Midbrain (tissue), 1 donor: ENCODE results near the gene CCDC88C.

Source experiments
- DNase-seq: peaks from one replicate; lab custom pipeline; 2025; lab: John Stamatoyannopoulos, UW

Gene CCDC88C

DNA sequence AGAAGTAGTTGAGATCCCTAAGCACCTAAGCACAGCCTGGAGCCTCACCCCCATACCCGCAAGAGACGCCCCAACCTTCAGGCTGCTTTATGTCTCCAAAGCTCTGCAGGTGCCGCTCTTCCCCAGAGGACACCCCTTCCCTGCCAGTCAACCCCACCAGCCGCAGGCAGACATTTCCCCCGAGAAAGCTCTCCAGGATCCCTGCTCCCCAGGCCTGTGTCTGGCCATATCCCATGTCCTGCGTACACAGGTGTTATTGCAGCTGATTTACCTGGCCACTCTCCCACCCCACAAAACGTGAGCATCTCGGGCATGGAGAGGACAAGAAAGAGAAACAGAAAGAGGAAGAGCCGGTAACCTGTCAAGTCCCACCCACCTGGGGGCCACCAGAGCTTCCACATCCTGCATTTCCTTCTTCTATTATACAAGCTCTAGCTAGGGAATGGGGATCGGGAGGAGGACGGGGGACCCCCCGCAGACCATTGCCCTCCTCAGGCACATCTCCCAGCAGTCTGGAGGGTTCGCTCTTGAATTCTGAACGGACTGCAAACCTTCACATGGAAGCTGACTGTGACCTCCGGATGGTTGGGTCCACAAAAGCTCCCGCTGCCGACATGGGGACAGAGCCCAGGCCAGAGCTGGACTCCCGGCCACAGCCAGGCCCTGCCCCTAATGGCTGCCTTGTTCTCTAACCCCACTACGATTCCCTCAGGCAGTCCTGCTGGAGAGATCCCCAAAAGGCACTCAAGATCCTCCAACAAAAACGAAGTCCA is 17.6 kb downstream of the CCDC88C start:
- no peak for DNase-seq

DNA sequence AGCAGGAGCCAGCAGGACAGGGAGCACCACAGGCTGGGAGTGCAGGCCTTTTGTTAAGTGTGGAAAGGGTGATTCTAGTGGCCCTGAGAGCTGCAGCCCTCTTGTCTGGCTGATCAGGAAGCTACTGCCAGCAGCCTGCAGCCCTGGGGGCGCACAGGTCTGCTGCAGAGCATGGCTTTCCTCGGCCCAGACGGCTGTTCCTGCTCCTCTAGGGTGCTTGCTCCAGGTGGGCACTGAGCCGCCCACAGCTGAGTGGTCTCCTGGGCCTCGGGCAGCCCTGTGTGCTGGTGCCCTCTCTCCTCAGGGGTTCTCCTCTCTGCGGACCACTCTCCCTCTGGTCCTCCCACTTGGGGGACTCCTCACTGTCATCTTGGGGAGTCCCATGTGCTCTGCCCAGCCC is 18.9 kb downstream of the CCDC88C start:
- no peak for DNase-seq

DNA sequence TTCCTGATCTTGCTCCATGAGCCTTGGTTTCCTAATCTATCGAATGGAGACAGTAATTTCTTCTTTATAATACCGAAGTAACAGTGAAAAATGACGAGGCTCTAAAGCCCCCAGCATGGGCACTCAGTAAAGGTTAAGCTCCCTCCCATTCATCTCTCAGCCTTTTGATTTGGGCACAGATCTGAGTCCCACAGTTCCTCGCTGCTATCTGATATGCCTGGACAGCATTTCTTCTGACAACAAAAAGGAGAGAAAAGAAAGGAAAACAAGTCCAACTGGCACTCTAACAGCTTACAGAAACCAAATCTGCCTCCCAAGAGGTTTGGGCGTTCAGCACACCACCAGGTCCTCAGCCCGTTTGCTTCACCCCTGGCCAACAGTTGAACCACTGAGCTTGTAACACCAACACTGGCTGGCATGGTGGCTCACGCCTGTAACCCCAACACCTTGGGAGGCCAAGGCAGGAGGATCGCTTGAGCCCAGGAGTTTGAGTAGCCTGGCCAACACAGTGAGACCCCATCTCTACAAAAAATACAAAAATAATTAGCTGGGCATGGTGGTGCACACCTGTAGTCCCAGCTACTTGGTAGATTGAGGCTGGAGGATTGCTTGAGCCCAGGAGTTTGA is 19.5 kb downstream of the CCDC88C start:
- no peak for DNase-seq

DNA sequence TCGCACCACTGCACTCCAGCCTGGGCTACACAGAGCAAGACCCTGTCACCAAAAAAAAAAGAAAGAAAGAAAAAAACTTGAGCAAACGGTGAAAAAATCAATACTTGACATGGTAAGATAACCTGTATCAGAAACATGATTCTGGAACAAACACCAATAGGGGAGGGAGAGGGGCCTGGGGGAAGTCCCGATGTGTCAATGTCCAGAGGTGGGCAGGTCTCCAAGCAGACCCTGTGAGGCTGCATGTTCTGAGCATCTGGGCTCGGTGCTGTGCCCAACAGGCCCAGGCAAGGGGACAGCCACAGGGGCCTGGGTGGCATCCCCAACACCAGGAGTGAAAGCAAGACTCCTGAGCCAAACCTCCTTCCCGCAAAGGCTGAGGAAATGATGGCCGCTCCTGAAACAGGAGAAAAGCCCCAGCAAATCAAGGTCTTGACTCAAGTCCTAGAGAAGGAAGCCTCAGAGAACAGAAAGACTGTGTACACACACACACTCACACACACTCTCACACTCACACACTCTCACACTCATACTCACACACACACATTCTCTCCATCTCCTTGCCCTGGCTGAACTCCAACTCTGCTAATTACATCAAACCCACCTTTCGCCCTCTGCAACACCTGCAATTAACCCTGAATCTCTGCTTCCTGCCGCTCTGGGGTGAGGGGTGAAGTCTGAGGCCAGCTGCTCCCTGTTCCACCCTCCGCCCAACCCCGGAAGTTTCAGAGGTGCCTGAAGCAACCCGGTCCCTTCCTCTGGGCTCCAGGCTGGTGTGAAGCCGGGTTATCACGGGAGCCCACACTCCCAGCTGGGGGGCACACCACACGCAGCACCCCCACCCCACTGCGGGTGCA is 20.4 kb downstream of the CCDC88C start:
- no peak for DNase-seq

DNA sequence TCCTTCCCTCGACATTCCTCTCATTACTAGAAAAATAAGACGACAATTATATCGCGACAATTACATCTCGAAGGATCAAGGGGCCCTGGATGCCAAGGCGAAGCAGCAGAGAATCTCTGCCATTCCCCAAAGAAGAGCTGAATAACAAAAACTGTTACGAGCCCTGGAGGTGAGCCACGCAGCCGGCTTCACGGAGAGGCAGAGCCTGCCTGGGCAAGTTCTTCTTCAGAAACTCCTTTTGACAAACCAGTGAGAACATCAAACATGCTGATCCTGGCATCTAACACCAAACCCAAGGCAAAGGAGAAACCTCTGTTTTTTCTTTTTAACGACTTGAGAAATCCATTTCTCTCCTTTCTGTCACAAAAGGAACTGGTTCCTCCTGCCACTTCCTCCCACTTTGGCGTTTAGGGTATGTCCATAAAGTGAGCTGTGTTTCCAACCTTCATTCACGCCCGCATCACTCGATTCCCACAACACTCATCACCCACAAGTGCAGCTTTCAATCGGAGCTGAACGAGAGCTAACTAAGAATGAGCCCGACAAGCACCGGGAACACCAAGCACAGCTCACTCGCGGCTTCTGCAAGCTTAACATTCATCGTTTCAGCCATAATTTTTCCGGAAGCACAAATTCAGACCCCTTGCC is 21.5 kb downstream of the CCDC88C start:
- peak; percentile 29 for DNase-seq

DNA sequence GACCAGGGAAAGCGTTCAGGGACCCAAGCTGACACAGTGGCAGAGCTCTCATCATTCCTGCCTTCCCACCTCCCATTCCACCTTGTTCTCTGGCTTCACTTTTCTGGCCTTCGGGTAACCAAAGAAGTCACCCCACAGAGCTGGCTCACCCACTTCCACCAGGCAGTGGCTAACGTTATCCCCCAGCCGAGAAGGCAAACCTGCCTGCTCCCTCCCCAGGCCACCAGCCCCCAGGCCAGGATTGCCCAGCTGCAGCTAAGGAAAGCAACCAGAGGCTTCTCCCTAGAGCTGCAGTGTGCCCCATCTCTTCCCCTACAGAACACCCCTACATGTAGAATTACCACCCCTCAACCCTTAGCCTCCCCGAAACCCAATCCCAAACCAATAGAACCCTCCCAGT is 22.2 kb downstream of the CCDC88C start:
- DNase-seq: no peak

DNA sequence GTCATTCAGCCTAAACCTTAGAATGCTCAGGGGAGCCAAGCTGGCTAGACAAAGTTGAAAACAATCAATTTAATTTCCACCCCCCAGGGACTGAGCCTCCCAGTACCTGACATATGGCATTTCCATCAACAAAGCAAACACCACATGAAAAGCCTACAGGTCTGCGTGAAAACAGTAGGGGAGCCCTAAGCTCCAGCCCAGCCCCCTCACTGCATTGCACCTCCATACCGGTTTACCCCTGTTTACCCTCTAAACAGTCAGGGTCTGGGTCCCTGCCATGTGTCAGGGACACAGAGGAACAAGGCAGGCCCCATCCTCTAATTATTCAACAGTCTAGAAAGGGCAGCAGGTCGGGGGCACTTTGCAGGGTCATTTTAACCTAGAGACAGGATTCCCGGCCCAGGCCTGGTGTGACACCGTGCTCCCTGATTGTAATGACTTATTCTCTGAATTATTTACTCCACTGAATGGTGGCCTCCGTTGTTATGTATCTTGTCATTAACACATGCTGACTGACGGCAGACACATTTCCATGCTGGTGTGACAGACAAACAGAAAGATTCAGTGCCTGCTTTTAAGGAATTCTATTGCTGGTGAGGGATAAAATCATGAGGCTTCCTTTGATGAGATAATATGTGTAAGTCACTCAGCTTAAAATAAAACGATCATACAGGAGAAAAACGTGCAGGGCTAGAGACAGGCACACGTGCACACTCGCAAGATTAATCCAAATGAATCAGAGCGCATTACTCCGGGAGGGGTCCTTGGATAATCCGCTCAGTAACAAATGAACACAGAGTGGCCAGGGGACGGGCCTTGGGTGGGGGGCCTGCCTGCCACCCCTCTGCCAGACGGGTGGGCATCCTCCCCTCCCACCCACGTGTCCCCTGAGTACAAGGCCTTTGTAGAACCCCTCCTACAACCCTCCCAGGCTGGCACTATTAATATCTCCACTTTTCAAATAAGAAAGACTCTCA is 23.2 kb downstream of the CCDC88C start:
- DNase-seq: no peak

DNA sequence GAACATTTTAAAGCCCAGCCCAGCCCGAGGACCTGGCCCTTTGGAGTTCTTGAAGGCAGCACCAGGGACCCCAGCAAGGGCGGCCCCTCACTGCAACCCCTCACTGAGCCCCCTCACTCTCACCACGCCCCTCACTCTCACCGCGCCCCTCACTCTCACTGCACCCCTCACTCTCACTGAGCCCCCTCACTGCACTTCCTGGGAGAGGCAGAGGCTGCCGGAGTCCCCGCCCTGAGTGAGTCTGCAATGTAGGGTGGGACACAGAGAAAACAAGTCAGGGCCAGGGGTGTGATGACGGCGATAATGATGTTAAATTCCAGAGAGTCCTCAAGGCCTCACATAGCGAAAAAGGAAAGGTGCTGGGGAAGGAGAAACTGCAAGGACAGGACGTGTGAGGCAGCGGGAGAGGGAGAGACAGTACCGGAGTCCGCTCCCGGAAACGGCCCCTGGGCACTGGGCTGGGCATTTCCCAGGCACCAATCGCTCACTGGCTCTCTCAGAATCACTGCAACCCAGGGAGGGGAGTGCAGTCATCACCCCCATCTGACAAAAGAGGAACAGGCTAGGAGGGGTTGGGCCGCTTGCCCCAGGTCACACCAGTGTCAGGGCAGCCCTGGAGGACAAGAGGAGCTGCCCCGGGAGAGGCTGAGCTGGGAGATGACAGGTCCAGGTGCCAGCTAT is 24.9 kb downstream of the CCDC88C start:
- no peak for DNase-seq

DNA sequence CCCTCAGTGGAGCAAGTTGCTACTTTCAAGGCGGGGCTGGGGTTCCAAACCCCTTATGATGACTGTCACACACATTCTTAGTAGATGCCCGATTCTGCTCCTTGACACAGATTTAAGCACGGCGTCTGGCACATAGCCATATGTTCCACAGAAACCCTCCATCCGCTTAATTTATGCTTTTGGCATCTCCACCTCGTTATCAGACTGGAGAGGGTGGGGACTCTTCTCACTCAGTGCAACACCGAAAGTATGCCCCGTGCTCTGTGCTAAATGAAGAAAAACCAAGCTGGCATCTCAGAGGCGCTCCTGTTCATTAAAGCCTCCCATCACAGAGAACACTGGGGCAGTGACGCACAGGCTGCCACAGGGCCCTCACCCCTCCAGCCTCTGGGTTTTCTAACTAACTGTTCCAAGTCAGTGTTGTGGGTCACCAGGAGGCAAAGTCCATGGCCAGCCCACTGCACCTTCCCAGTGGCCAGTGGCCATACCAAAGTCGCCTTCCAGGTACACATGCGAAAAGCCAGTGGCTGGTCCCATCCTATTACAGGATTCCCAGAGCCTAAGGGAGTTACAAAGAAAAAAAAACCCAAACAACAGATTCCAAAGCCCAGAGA is 27.3 kb downstream of the CCDC88C start:
- DNase-seq: no peak

DNA sequence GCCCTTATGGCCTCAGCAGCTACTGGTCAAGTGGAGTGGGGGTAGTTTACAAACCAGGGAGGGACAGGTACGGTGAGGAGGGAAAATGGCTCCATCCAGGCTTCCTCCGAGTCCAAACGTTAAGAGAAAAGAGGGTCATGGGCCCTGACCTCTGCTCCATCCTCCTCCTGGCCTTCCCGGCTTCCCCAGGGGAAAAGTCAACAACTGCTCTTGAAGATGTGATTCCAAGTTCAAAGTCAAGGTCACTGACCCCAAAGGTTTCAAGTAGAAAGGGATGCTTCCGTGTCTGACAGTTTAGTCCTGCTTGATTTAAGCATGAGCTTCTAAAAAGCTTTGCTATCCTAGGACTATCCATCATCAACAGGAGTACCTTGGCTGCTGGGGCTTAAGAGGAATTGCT is 28.5 kb downstream of the CCDC88C start:
- no peak for DNase-seq

DNA sequence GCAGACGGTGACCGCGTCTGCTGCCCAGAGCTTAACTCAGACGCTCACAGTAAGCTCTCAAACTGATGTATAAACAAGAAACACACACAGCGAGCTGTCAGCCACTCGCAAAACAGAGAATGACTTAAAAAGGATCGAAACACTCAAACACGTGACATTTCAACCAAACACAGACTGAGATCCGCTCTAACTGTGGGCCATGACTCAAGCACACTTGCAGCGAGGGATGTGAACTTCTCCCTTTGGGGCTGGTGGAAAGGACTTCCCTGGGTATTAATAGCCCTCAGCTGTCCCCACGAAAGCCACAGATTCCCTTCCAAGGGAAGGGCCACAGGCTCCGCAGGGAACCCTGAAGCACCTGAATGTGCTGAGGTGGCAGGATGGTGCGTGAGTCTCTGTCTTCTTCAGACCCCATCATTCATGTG is 29.1 kb downstream of the CCDC88C start:
- DNase-seq: no peak

DNA sequence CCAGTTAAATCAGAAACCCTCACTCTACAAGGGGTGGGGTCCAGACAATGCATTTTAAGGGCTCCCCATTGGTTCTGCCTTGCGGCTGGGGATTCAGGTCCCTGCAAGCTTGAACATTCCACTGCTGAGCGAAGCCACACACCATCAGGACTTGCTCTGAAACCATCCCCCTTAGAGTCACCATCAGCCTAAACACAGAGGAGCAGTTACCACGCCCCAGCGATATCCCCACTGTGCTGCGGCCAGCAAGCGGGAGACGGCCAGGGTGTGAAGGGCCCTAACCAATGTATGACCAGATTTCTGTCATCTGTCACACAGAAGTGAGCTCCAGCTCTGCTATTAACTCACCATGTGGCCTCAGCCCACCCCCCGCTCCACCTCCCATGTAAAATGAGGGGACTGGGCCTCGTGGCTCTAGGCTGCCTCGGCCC is 29.7 kb downstream of the CCDC88C start:
- DNase-seq: no peak

DNA sequence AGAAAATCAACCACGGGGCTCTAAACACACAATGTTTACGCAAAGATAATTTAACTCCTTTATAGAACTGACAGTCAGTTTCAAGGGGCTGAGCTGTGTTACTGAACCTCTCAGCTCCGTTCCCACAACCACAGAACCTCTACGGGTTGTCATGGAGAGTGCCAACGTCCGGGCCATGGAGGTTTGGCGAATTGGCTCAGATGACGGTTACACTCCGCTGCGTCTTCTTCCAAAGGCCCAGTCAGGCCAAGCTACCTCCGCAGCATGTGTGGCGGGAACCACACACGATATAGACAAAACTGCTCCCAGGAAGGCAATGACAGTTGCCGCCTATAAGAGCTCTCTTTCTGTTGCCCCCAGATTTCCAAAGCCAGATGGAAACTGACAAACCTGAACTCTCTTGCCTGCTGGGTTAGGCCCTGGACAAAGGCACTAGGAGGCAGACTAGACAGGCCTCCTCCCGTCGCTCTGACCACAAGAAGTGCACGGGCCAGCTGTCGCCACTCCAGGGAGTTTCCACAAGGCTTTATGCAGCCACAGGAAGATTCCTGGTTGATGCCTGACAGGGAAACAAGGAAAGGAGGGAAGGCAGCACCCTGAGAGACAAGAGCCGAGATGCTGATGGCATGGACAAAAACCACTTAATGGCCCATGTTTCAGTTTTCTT is 30.3 kb downstream of the CCDC88C start:
- DNase-seq: no peak

DNA sequence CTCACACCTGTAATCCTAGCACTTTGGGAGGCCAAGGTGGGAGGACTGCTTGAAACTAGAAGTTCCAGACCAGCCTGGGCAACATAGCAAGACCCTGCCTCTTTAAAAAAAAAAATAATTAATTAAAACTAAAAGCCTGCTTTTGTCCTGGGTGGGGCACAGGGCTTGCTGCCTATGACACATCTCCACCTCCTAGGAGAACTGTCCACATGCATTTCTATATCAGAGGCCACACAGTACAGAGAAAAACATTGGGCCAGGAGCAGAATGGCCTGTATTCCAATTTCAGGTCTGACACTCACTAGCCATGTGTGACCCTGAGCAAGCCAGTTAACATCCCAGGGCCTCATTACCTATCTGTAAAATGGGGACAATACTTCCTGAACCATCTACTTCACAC is 31.9 kb downstream of the CCDC88C start:
- no peak for DNase-seq

DNA sequence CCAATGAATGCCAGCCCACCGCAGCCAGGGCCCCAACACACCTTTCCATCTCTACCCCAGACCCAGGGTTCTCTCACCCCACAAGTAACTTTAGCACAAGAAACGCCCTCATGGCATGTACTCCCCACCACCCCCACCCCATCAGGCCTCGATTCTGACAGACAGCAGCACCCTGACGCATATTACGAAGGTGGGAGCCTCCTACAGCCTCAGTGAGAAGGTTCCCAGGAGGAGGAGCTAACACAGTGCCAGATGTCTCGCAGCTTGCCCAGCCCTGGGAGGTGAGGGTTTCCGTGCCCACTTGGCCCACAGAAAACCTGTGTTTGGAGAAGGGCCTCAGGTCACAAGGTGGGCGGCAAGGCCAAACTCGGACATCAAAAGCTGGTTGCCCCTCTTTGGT is 32.4 kb downstream of the CCDC88C start:
- DNase-seq: no peak

DNA sequence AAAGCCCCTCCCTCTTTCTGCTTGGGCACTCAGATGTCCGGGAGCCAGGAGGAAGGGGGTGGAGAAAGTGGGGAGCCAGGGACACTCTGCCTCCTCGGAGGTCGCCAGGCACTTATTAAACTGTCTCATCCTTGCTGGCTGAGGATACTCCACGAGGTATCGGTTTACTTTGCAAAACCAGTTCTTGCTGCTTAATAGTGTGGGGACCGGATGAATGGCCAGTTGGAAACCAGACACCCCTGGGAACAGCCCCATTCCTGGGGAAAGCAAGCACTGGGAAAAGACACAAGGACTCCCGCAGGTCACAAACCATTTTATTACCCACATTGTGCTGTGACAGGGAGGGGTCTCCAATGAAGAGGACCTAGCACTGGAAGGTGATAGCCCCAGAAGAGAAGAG is 34.2 kb downstream of the CCDC88C start:
- no peak for DNase-seq

DNA sequence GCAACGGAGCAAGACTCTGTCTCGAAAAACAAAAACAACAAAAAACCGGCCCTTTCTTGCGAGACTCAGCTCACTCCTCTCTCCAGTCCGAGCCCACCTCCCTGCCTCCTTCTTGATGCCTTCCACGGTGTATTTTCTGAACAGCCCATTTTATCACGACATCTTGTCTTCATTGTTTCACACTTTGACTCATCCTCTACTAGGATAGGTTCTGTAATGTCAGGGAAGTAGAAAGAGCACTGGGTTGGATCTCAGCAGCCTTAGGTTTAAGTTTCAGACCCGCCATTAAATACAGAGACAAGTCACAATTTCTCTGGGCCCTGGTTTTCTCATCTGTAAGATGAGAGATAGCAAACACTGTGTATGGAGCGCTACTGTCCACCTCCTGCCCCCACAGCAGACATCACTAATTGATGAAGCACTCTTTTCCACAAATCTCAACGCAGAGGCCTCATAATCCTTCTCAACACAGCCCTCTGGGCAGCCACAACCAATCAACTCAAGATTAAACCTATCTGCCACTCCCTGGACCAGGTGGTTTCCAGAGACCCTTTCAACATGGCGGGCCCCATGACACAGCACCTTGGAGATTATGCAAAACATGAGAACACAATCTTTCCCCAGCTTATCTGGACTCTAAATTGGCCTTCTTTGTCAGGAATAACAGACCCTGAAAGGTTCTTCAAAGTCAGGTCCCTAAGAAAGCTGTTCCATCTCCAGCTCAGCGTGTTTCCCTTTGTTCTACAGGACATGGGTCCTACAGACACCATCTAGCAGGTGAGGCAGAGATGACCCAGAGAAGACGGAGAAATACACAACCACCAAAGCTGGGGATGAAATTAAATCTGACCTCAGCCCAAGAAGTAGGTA is 35.6 kb downstream of the CCDC88C start:
- DNase-seq: no peak

DNA sequence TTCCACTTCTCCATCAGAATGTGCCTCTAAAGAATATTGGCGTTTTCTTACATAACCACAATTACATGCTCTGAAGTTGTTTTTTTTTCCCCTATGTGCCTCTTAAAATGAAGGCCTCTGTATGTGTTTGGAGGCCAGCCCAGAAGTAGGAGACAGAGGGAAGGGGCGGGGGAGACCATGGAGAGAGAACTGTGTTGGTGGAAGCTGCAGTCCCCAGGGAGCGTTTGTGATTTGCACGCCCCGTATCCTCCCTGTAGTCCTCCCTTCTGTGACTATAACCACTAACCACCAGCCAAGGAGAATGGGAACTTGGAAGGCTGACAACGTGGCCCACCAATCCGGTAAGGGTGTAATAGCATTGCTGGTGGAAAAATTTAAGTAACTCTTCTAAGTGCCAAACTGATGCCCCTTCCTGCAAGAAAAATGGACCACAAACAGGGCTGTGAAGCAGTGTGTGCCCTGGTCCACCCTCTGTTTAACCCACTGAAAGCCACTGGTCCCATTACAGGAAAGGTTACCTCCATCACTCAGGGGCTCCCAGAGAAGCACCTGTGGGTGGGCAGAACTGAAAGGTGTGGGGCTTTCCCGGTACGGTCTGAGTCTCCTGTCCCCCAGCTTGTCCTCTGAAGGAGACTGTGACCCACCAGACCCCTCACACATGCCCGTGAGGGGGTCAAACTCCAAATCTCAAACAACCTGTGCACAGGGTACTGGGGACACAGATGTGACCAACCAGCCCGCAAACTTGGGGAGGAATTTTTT is 36.8 kb downstream of the CCDC88C start:
- peak; percentile 8 for DNase-seq
